CD14-positive monocyte (primary cell): Measurements from ENCODE around the gene SMURF2. TPM values are rescaled to one million over a fixed set of nuclear protein-coding genes. Genes with fewer than 3 reads are reported as not detected.

Experiments
- DNase-seq, 3 donors: peaks; one replicate each; pipeline ENCODE4 v3.0.0-alpha.2; 2011 to 2022
- H2AFZ ChIP-seq: 2 replicates; pipeline ENCODE4 v1.6.0; 2012; ENCODE audit warnings: mild to moderate bottlenecking, low read depth, low read length, inconsistent platforms; ENCODE audit not compliant: insufficient read depth, poor library complexity, severe bottlenecking
- H3K27ac ChIP-seq, 2 donors: 1 replicate in 1 of 2; 2 replicates in 1 of 2; pipeline ENCODE4 v1.5.1; 2012 to 2013; ENCODE audit warnings: low read length in 2 of 2, control low read depth in 1 of 2, inconsistent platforms in 1 of 2, low read depth in 1 of 2, mild to moderate bottlenecking in 1 of 2
- H3K27me3 ChIP-seq, 2 donors: one replicate each; pipeline versions ENCODE4 v1.6.0 to v1.6.1; 2011 to 2013; ENCODE audit warnings: low read length in 2 of 2; ENCODE audit not compliant: control insufficient read depth in 2 of 2, insufficient read depth in 2 of 2
- H3K36me3 ChIP-seq, 2 donors: replicated peaks in 1 of 2; 1 replicate in 1 of 2; 2 replicates in 1 of 2; pipeline versions ENCODE4 v1.5.1 to v1.6.1; 2012 to 2013; ENCODE audit warnings: low read length in 2 of 2, control low read depth in 1 of 2, inconsistent platforms in 1 of 2, mild to moderate bottlenecking in 1 of 2; ENCODE audit not compliant: insufficient read depth in 2 of 2, control insufficient read depth in 1 of 2
- H3K4me1 ChIP-seq, 2 donors: 1 replicate in 1 of 2; 2 replicates in 1 of 2; pipeline versions ENCODE4 v1.5.1 to v1.6.1; 2012 to 2013; ENCODE audit warnings: low read length in 2 of 2, control low read depth in 1 of 2, inconsistent platforms in 1 of 2, mild to moderate bottlenecking in 1 of 2, moderate library complexity in 1 of 2; ENCODE audit not compliant: insufficient read depth in 2 of 2, control insufficient read depth in 1 of 2
- H3K4me2 ChIP-seq: replicated peaks from 2 replicates; pipeline ENCODE3; 2012; ENCODE audit warnings: low read length, moderate library complexity, mild to moderate bottlenecking; ENCODE audit not compliant: poor library complexity, severe bottlenecking; ENCODE audit errors: extremely low read depth
- H3K4me3 ChIP-seq, 3 experiments: fragments of 200-600 bp in 1 of 3; sonication (generic) in 1 of 3; replicated peaks in 1 of 3; 1 replicate in 2 of 3; 2 replicates in 1 of 3; pipeline ENCODE4 v1.5.1; 2011 to 2013; ENCODE audit warnings: low read length in 3 of 3, mild to moderate bottlenecking in 3 of 3, control low read depth in 2 of 3, low read depth in 2 of 3, inconsistent platforms in 1 of 3, moderate library complexity in 1 of 3
- H3K79me2 ChIP-seq: 2 replicates; pipeline ENCODE4 v1.6.0; 2012; ENCODE audit warnings: mild to moderate bottlenecking, control low read depth, inconsistent platforms, low read length, moderate library complexity; ENCODE audit not compliant: insufficient read depth
- H3K9ac ChIP-seq: 2 replicates; pipeline ENCODE4 v1.6.0; 2017; ENCODE audit warnings: low read length, mild to moderate bottlenecking; ENCODE audit not compliant: insufficient read depth, poor library complexity, severe bottlenecking
- H3K9me3 ChIP-seq, 2 donors: replicated peaks in 1 of 2; 1 replicate in 1 of 2; 2 replicates in 1 of 2; pipeline versions ENCODE4 v1.5.1 to v1.6.1; 2012 to 2013; ENCODE audit warnings: low read length in 2 of 2, control low read depth in 1 of 2; ENCODE audit not compliant: control insufficient read depth in 1 of 2, insufficient read depth in 1 of 2
- H4K20me1 ChIP-seq: 2 replicates; pipeline ENCODE4 v1.6.0; 2012; ENCODE audit warnings: mild to moderate bottlenecking, low read length, control low read depth, moderate library complexity; ENCODE audit not compliant: insufficient read depth
- H3K27ac Mint-ChIP-seq, 7 donors: one replicate each; pipeline ENCODE4 v1.8.0; 2020; ENCODE audit warnings: mild to moderate bottlenecking in 7 of 7, mixed read lengths in 7 of 7, moderate library complexity in 6 of 7, inconsistent platforms in 2 of 7
- H3K27me3 Mint-ChIP-seq, 3 donors: one replicate each; pipeline ENCODE4 v1.8.0; 2021 to 2022; ENCODE audit warnings: low read depth in 3 of 3, mild to moderate bottlenecking in 3 of 3, mixed read lengths in 3 of 3, moderate library complexity in 3 of 3, inconsistent platforms in 1 of 3
- H3K36me3 Mint-ChIP-seq, 2 donors: one replicate each; pipeline ENCODE4 v1.8.0; 2020; ENCODE audit warnings: mixed read lengths in 2 of 2, inconsistent platforms in 1 of 2, mild to moderate bottlenecking in 1 of 2
- H3K4me1 Mint-ChIP-seq: one replicate; pipeline ENCODE4 v1.8.0; 2020; ENCODE audit warnings: mild to moderate bottlenecking, mixed read lengths
- H3K4me3 Mint-ChIP-seq, 2 donors: one replicate each; pipeline ENCODE4 v1.8.0; 2020; ENCODE audit warnings: mild to moderate bottlenecking in 2 of 2, mixed read lengths in 2 of 2, moderate library complexity in 1 of 2
- H3K9me3 Mint-ChIP-seq, 7 donors: one replicate each; pipeline ENCODE4 v1.8.0; 2020 to 2022; ENCODE audit warnings: mixed read lengths in 7 of 7, mild to moderate bottlenecking in 6 of 7, moderate library complexity in 6 of 7, inconsistent platforms in 2 of 7
- CTCF ChIP-seq: fragments of 200-600 bp; IDR thresholded peaks from one replicate; pipeline ENCODE4 v1.8.0; 2022; ENCODE audit warnings: antibody characterized with exemption, mild to moderate bottlenecking
- WGBS: methylation state at CpG from one replicate; pipeline ENCODE4 v1.1.5; 2013; ENCODE audit warnings: missing lambda C conversion rate; ENCODE audit not compliant: insufficient coverage; 5-methylcytosine and 5-hydroxymethylcytosine counted together
- intact Hi-C, 2 donors: fragments of 100-400 bp; cut with micrococcal nuclease; formaldehyde crosslinking; loops; one replicate each; pipeline versions ENCODE4 v1.15.0 to v1.15.1; 2023
- polyA plus RNA-seq, 3 donors: library from polyadenylated mRNA; depleted of rRNA in 1 of 3; unstranded in 2 of 3; stranded (reverse) in 1 of 3; fragments of 300-500 nt in 2 of 3; fragments of >200 nt in 1 of 3; fragmentation: Illumina TruSeq in 2 of 3; gene quantifications; 1 replicate in 2 of 3; 2 replicates in 1 of 3; pipeline ENCODE4 v1.2.3, GENCODE V29; 2012 to 2021

Gene SMURF2
- polyA plus RNA-seq, 3 donors, result 2.2 to 12.9 (median 4.5) TPM

DNA sequence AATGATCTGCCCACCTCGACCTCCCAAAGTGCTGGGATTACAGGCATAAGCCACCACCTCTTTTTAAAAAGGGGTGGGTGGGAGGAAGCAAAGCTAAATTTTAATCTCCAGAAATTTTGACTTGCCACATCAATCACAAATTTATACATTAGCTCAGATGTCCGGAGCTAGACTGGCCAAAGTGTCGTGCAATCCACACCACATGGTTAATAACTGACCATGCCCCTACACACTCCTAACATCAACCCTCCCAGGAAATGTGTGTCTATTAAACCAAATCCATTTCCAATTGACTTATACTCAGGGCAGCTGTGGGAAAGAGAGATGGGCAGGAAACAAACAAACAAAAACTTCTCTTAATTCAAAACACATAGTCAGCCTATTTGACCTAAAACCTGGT lies 29.9 kb downstream of the SMURF2 start:
- Mint-ChIP-seq H3K4me1 (peaks cover 54% of the 10 kb centered on the region), H3K9me3 (no peaks in the 10 kb centered on the region), H3K4me3 (no peak overlapping the region), H3K27me3 (peaks cover 0 to 3% (median 0%) of the 10 kb centered on the region in 3 donors), H3K36me3 (peaks cover 0 to 5% of the 10 kb centered on the region in 2 donors), H3K27ac (peak overlapping the region in 2 of 7 donors; percentile 21 to 26)
- no peak for TF ChIP-seq CTCF
- intact Hi-C loops, result no loop called here
- Histone ChIP-seq H3K9me3 (no peaks in the 10 kb centered on the region), H3K27ac (peak overlapping the region in 1 of 2 donors; percentile 36), H3K4me1 (peaks cover 12 to 22% of the 10 kb centered on the region in 2 donors), H3K4me2 (no peak overlapping the region), H3K27me3 (no peaks in the 10 kb centered on the region), H3K4me3 (no peak overlapping the region), H3K36me3 (no peaks in the 10 kb centered on the region), H3K79me2 (peaks cover 92% of the 10 kb centered on the region), H4K20me1 (peaks cover 100% of the 10 kb centered on the region), H2AFZ (no peak overlapping the region), H3K9ac (no peak overlapping the region)
- no peak for DNase-seq
- 93% methylated on average over 2 of the region's 3 CpGs for WGBS

- intact Hi-C loops, result no loop called here
These were observed 31.5 kb downstream of the SMURF2 start for GRCh38 chr17:64630309-64631223.

More at GRCh38 chr17:64630309-64631223, 31.5 kb downstream of the SMURF2 start:
- Mint-ChIP-seq H3K36me3 (peaks cover 0 to 11% of the 10 kb centered on the region in 2 donors), H3K4me1 (peaks cover 48% of the 10 kb centered on the region), H3K4me3 (no peak overlapping the region), H3K27me3 (peaks cover 0 to 3% (median 0%) of the 10 kb centered on the region in 3 donors), H3K27ac (peak overlapping the region in 2 of 7 donors; percentile 15 to 25), H3K9me3 (no peaks in the 10 kb centered on the region)
- Histone ChIP-seq H3K27me3 (no peaks in the 10 kb centered on the region), H2AFZ (no peak overlapping the region), H3K27ac (peak overlapping the region in 1 of 2 donors; percentile 34), H3K79me2 (peaks cover 92% of the 10 kb centered on the region), H4K20me1 (peaks cover 94% of the 10 kb centered on the region), H3K4me2 (no peak overlapping the region), H3K9ac (no peak overlapping the region), H3K9me3 (no peaks in the 10 kb centered on the region), H3K36me3 (peaks cover 0 to 7% of the 10 kb centered on the region in 2 donors), H3K4me3 (no peak overlapping the region), H3K4me1 (peaks cover 4 to 13% of the 10 kb centered on the region in 2 donors)
- no peak for DNase-seq
- TF ChIP-seq CTCF, result no peak
- no CpG with 5 or more reads among the region's 6 CpGs for WGBS
